Bronchial epithelial cell (primary cell): ENCODE results near the gene TJP2. TPM values are rescaled to one million over a fixed set of nuclear protein-coding genes. Genes with fewer than 3 reads are reported as not detected.
"Not testable (repeated sequence)": the region's sequence is repeated elsewhere in the genome, so short reads cannot be mapped to it uniquely, and the experiment has no call there.

Source experiments
- DNase-seq: peaks from one replicate; pipeline ENCODE4 v3.0.0-alpha.2; 2010; ENCODE audit warnings: low read depth
- FAIRE-seq: peaks from 2 replicates; lab custom pipeline; 2011; peaks lifted over from hg19 to GRCh38; lab: Jason Lieb, UNC
- H3K27me3 ChIP-seq: 2 replicates; pipeline ENCODE4 v1.5.1; 2011; ENCODE audit warnings: low read length; ENCODE audit not compliant: control insufficient read depth, insufficient read depth
- H3K36me3 ChIP-seq: 2 replicates; pipeline ENCODE4 v1.5.1; 2011; ENCODE audit warnings: low read length; ENCODE audit not compliant: control insufficient read depth, insufficient read depth
- H3K4me3 ChIP-seq: 2 replicates; pipeline ENCODE4 v1.5.1; 2011; ENCODE audit warnings: mild to moderate bottlenecking, low read depth, low read length, control low read depth
- total RNA-seq: library from RNA; depleted of rRNA; stranded (reverse); fragments of >200 nt; gene quantifications from 2 replicates; pipeline ENCODE4 v1.2.1, GENCODE V29; 2014
- TF ChIP-seq, protein P1 (sequence below): IDR thresholded peaks from 2 replicates; pipeline ENCODE4 v1.5.1; 2011; ENCODE audit warnings: mild to moderate bottlenecking, moderate library complexity, low read length, control low read depth, inconsistent platforms; ENCODE audit not compliant: insufficient read depth, severe bottlenecking

TJP2 gene
- total RNA-seq, 1 donor from 2014 or later = 80.3 TPM

DNA sequence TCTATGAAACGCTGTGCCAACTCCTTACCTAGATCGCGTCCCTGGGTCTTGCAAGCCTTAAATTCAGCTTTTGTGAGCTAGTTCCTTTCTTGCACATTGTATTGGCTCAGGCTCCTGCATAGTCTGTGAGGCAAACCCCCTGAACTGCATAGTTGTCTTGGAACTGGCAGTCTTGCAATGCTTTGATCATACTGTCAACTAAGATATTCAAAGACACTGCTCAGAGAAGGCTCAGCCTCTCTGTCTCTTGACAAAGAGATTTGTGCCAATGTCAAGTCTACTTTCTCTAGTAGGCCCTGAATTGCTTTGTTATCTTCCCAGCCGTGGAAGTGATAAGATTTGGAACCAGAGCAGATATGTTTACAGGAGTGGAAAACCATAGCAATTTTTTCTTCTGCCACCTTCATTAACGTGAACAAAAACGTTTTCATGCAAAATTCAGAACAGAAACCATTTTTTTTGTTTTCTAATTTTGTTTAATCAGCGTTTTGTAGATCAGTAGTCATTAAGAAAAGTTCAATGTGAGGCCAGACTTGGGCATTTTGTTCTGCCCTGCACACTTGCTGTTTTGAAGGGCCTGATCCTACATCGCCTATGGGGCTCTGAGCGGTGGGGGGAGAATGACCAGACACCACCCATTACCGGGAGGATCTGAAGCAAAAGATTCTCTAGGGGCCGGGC, 123.4 kb downstream of the TJP2 start:
- FAIRE-seq (no peak), DNase-seq (no peak)
- H3K27me3 ChIP-seq = no peaks in the 10 kb centered on the region
- H3K36me3 ChIP-seq = no peaks in the 10 kb centered on the region
- TF ChIP-seq, protein P1, sequence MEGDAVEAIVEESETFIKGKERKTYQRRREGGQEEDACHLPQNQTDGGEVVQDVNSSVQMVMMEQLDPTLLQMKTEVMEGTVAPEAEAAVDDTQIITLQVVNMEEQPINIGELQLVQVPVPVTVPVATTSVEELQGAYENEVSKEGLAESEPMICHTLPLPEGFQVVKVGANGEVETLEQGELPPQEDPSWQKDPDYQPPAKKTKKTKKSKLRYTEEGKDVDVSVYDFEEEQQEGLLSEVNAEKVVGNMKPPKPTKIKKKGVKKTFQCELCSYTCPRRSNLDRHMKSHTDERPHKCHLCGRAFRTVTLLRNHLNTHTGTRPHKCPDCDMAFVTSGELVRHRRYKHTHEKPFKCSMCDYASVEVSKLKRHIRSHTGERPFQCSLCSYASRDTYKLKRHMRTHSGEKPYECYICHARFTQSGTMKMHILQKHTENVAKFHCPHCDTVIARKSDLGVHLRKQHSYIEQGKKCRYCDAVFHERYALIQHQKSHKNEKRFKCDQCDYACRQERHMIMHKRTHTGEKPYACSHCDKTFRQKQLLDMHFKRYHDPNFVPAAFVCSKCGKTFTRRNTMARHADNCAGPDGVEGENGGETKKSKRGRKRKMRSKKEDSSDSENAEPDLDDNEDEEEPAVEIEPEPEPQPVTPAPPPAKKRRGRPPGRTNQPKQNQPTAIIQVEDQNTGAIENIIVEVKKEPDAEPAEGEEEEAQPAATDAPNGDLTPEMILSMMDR = no peak
- no peak overlapping the region for H3K4me3 ChIP-seq

DNA sequence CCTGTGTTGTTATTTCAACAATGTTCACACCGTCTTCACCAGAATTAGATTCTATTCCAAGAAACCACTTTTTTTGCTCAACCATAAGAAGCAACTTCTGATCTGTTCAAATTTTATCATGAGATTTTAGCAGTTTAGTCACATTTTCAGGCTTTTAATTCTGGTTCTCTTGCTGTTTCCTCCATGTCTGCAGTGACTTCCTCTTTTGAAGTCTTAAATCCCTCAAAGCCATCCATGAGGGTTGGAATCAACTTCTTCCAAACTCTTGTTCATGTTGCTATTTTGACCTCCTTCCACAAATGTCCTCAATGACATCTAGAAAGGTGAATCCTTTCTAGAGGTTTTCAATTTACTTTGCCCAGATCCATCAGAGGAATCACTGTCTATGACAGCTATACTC, 125.2 kb downstream of the TJP2 start:
- no peak for FAIRE-seq
- H3K4me3 ChIP-seq = no peak overlapping the region
- no peaks in the 10 kb centered on the region for H3K36me3 ChIP-seq
- DNase-seq = no peak
- H3K27me3 ChIP-seq = no peaks in the 10 kb centered on the region
- TF ChIP-seq, protein P1 = no peak

GRCh38 chr9:69299826-69300225, 125.7 kb downstream of the TJP2 start:
- DNase-seq = no peak
- TF ChIP-seq, protein P1 = no peak
- no peak overlapping the region for H3K4me3 ChIP-seq
- FAIRE-seq = no peak
- no peaks in the 10 kb centered on the region for H3K36me3 ChIP-seq
- no peaks in the 10 kb centered on the region for H3K27me3 ChIP-seq

- Histone ChIP-seq H3K4me3 (no peak overlapping the region), H3K27me3 (no peaks in the 10 kb centered on the region), H3K36me3 (no peaks in the 10 kb centered on the region)
- TF ChIP-seq, protein P1 = no peak
- no peak for DNase-seq
- no peak for FAIRE-seq
These were observed 129.3 kb downstream of the TJP2 start for GRCh38 chr9:69303331-69303730.

GRCh38 chr9:69306895-69307445, 132.9 kb downstream of the TJP2 start:
- H3K4me3 ChIP-seq, FAIRE-seq, H3K27me3 ChIP-seq, H3K36me3 ChIP-seq, DNase-seq: not testable (repeated sequence)

DNA sequence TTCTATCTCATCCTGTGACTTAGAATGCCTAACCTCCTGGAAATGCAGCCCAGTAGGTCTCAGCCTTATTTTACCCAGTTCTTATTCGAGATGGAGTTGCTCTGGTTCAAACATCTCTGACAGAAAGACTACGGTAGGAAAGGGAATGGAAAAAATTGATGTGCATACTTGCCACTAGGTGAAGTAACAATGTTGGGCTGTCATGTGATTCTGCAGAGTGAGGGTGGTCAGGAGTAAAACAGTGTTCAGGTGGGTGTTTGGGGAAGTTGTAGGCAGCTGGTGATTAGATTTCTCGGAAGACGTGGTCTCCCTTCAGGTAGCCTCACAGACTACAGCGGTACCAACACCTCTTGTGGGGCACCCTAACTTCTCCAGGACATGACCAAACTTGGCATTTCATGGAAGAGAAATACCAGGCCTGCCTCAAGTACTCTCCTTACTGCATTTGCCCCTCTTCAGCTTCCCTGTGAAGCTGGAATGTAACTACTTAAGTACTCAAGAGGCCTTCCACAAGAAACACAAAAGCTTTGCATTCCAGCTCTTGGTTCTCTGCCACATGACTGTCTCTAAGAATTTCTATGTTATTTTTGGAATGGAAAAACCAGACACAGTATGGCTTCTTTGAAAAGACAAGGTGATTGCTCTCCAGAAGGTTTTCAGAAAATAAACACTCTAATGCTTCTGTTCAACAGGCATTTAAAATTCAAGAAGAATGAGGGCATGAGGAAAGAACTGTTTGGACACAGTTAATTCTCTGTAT, 133.5 kb downstream of the TJP2 start:
- Histone ChIP-seq H3K27me3 (no peaks in the 10 kb centered on the region), H3K4me3 (no peak overlapping the region), H3K36me3 (no peaks in the 10 kb centered on the region)
- no peak for DNase-seq
- no peak for FAIRE-seq
- TF ChIP-seq, protein P1 = no peak
